Measurements from ENCODE around the gene SYNM. TPM values are rescaled to one million over a fixed set of nuclear protein-coding genes. Genes with fewer than 3 reads are reported as not detected.

The SYNM gene
- total and polyA plus RNA-seq, 2 of the 8 experiments (the other 6 are each of a cell fraction or from before 2014, with no cell fraction given), result 0.89 to 2.0 TPM

GRCh38 chr15:99121207-99121606, 16.3 kb downstream of the SYNM start (continued):
- TF ChIP-seq CHD7 (IDR thresholded peaks at IDR 0.05; ENCODE audit: insufficient replicate concordance, low read length) (no peak), ASH2L (IDR thresholded peaks at IDR 0.05; ENCODE audit: low read length) (no peak), BRCA1 (IDR thresholded peaks at IDR 0.05; ENCODE audit: low read depth, low read length) (no peak), CBX5 (IDR thresholded peaks at IDR 0.05; ENCODE audit: low read depth, low read length) (no peak), PHF8 (conservative IDR thresholded peaks at IDR 0.05; ENCODE audit: low read depth, low read length) (no peak), TBP (IDR thresholded peaks at IDR 0.05; ENCODE audit: low read depth, low read length) (no peak), KDM5A (IDR thresholded peaks at IDR 0.05; ENCODE audit: low read length) (no peak), CTCF (IDR thresholded peaks at IDR 0.05; ENCODE audit: control extremely low read depth in 1 of 3, insufficient read depth in 1 of 3, low read depth in 1 of 3, low read length in 3 of 3) (no peak), SIX5 (IDR thresholded peaks at IDR 0.05; ENCODE audit: low read depth, low read length) (no peak)
